Fibroblast of skin of right biceps (primary cell): ENCODE data around the gene BSG.
"Not testable (repeated sequence)": the region's sequence is repeated elsewhere in the genome, so short reads cannot be mapped to it uniquely, and the experiment has no call there.

Experiments used
- DNase-seq: peaks from one replicate; pipeline ENCODE4 v3.0.0-alpha.2; 2013

Gene BSG

GRCh38 chr19:607301-608154 is 35.1 kb downstream of the BSG start:
- no peak for DNase-seq

- no peak for DNase-seq
Measured at GRCh38 chr19:608155-609003, 36.0 kb downstream of the BSG start.

GRCh38 chr19:609004-609346 is 36.6 kb downstream of the BSG start:
- DNase-seq: no peak

GRCh38 chr19:610071-610800 is 37.8 kb downstream of the BSG start:
- DNase-seq: no peak

GRCh38 chr19:610801-611480 is 38.5 kb downstream of the BSG start:
- DNase-seq: peak; percentile 89

GRCh38 chr19:611481-611868 is 39.1 kb downstream of the BSG start:
- DNase-seq: peak; percentile 99

GRCh38 chr19:612941-613340 is 40.5 kb downstream of the BSG start:
- DNase-seq: no peak

GRCh38 chr19:613732-614567 is 41.6 kb downstream of the BSG start:
- DNase-seq: no peak

- peak; percentile 13 for DNase-seq
Measured at GRCh38 chr19:615619-616018, 43.2 kb downstream of the BSG start.

GRCh38 chr19:616062-616700 is 43.8 kb downstream of the BSG start:
- DNase-seq: no peak

GRCh38 chr19:616747-617526 is 44.5 kb downstream of the BSG start:
- DNase-seq: no peak

GRCh38 chr19:617551-618246 is 45.3 kb downstream of the BSG start:
- DNase-seq: no peak

GRCh38 chr19:618247-618619 is 45.8 kb downstream of the BSG start:
- no peak for DNase-seq

- no peak for DNase-seq
Measured at GRCh38 chr19:618674-619285, 46.4 kb downstream of the BSG start.

GRCh38 chr19:619286-620002 is 47.0 kb downstream of the BSG start:
- no peak for DNase-seq

GRCh38 chr19:620166-620862 is 47.9 kb downstream of the BSG start:
- no peak for DNase-seq

- not testable (repeated sequence) for DNase-seq
Measured at GRCh38 chr19:621191-621590, 48.8 kb downstream of the BSG start.

- no peak for DNase-seq
Measured at GRCh38 chr19:621819-622218, 49.4 kb downstream of the BSG start.
